Esophagus (tissue), 2 donors: ENCODE results near the gene AGR3. TPM values are rescaled to one million over a fixed set of nuclear protein-coding genes. Genes with fewer than 3 reads are reported as not detected.

Source experiments
- H3K27ac ChIP-seq, 2 donors: one replicate each; pipeline ENCODE4 v1.5.1; 2013; ENCODE audit warnings: low read depth in 2 of 2, mild to moderate bottlenecking in 2 of 2, inconsistent platforms in 1 of 2, low read length in 1 of 2, moderate library complexity in 1 of 2
- H3K27me3 ChIP-seq, 2 donors: one replicate each; pipeline ENCODE4 v1.6.1; 2013; ENCODE audit warnings: low read length in 2 of 2, control low read depth in 1 of 2, mild to moderate bottlenecking in 1 of 2; ENCODE audit not compliant: insufficient read depth in 2 of 2, control insufficient read depth in 1 of 2
- H3K36me3 ChIP-seq, 2 donors: one replicate each; pipeline ENCODE4 v1.6.1; 2013; ENCODE audit warnings: low read length in 1 of 2; ENCODE audit not compliant: control insufficient read depth in 2 of 2, insufficient read depth in 2 of 2
- H3K4me1 ChIP-seq, 2 donors: one replicate each; pipeline ENCODE4 v1.6.1; 2013; ENCODE audit warnings: low read length in 1 of 2; ENCODE audit not compliant: control insufficient read depth in 2 of 2, insufficient read depth in 2 of 2
- H3K4me3 ChIP-seq, 2 donors: one replicate each; pipeline ENCODE4 v1.5.1; 2013; ENCODE audit warnings: low read length in 2 of 2, mild to moderate bottlenecking in 2 of 2, low read depth in 1 of 2, moderate library complexity in 1 of 2
- H3K9me3 ChIP-seq, 2 donors: one replicate each; pipeline ENCODE4 v1.6.1; 2013; ENCODE audit warnings: mild to moderate bottlenecking in 2 of 2, low read depth in 1 of 2, low read length in 1 of 2, moderate library complexity in 1 of 2; ENCODE audit not compliant: control insufficient read depth in 2 of 2, insufficient read depth in 1 of 2
- WGBS, 2 donors: extraction: QIAGEN DNeasy Blood & Tissue Kit; methylation state at CpG; one replicate each; pipeline ENCODE4 v1.1.7; 2013; 5-methylcytosine and 5-hydroxymethylcytosine counted together
- polyA plus RNA-seq, 2 donors: library from polyadenylated mRNA; stranded (reverse); fragments of 200-250 nt; gene quantifications; one replicate each; pipeline ENCODE4 v1.2.3, GENCODE V29; 2013
- donor health status: healthy with polysubstance abuse.
- donor health status: Bipolar disorder and iron deficiency.

Gene AGR3
- polyA plus RNA-seq: under 1 TPM in 1 of 2 donors, not detected in 1; 0.07 TPM

DNA sequence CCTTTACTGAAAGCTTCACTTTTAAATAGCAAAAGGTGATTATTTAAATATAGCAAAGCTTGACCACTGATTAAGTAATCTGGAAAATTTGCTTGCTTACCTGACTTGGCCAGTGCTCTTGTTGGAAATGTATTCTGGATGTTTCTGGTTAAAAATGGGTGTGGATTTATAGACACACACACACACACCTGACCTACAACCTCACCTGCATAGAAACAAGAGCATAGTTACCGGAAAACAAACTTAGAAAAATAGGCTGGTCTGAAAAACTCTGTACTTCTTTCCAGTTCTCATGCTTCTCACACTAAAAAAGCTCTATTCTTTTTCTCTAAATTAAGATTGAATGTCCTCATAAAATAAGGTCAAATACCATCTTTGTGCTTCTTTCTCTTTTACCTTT, at the start of gene AGR3:
TSS of gene AGR3 (minus strand) at position 140 of the 400 bp plus-strand sequence. CDS start 3,365 bp downstream, outside the sequence.
- Histone ChIP-seq H3K9me3 (no peaks in the 10 kb centered on the region), H3K27ac (no peak within 1 kb of the TSS), H3K4me3 (no peak within 1 kb of the TSS), H3K4me1 (no peaks in the 10 kb centered on the region), H3K27me3 (no peaks in the 10 kb centered on the region), H3K36me3 (no peaks in the 10 kb centered on the region)
- WGBS, 2 donors: 52 to 71% methylated on average over 1 of the region's 1 CpG

DNA sequence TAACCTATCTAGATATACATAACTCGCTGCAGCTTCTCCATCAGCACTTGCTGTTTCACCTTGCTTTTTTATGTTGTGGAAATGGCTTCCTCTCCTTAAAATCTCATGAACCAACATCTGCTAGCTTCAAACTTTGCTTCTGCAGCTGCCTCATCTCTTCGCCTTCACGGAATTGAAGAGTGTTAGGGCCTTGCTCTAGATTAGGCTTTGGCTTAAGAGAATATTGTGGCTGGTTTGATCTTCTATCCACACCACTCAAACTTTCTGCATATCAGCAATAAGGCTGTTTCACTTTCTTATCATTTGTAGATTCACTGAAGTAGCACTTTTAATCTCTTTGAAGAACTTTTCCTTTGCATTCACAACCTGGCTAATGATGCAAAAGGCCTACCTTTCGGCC, 49.2 kb upstream of the AGR3 start:
- H3K27ac ChIP-seq: no peak overlapping the region
- no peaks in the 10 kb centered on the region for H3K9me3 ChIP-seq
- H3K36me3 ChIP-seq: no peaks in the 10 kb centered on the region
- peaks cover 0 to 3% of the 10 kb centered on the region in 2 donors for H3K4me1 ChIP-seq
- WGBS, 2 donors: 83 to 95% methylated on average over 4 of the region's 4 CpGs
- H3K27me3 ChIP-seq: no peaks in the 10 kb centered on the region
- no peak overlapping the region for H3K4me3 ChIP-seq

DNA sequence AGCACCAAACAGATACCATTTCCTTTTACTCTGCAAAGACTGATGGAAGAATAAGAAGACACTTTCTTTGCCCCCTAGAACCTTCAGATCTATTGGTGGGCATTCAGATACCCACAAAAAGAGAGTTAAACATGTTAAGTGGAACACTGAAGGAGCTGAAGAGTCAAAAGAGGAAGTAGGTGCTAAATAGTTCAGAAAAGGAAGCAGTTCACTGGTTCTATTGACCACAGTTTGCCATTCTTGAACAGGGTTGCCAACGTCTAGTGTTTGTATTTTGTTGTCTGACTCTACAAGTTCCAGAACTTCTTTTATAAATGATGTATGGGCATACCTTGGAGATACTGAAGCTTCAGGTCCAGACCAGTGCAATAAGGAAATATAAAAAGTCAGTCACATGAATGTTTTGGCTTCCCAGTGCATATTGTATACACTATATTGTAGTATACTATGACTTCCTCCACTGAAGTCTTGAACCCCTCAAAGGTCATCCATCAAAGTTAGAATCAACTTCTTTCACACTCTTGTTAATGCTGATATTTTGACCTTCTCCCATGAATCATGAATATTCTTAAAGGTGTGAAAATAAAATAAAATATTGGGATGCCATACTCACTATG, 47.5 kb upstream of the AGR3 start:
- H3K4me3 ChIP-seq: no peak overlapping the region
- H3K9me3 ChIP-seq: no peaks in the 10 kb centered on the region
- WGBS, 2 donors: 41 to 52% methylated on average over 1 of the region's 1 CpG
- H3K27ac ChIP-seq: no peak overlapping the region
- no peaks in the 10 kb centered on the region for H3K27me3 ChIP-seq
- H3K36me3 ChIP-seq: no peaks in the 10 kb centered on the region
- H3K4me1 ChIP-seq: no peaks in the 10 kb centered on the region

DNA sequence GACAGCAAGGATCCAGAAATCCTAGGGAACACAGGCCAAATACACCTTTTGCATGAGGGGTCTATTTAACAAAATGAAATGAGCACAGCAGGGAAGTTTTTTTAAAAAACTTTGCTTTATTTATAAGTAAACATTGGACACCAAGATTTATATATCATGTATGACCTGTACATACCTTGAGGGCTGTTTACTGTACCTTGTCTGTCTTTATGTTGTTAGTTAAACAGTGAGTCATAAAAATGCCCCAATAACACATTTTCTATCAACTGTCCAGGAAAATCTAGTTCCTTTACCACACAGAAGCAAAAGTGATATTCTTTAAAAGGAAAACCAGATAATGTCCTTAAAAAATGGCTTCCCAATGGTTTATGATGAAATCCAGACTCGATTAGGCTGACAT, 45.1 kb upstream of the AGR3 start:
- Histone ChIP-seq H3K9me3 (no peaks in the 10 kb centered on the region), H3K36me3 (no peaks in the 10 kb centered on the region), H3K27me3 (no peaks in the 10 kb centered on the region), H3K4me1 (peaks cover 0 to 5% of the 10 kb centered on the region in 2 donors), H3K4me3 (no peak overlapping the region), H3K27ac (no peak overlapping the region)
- 92 to 95% methylated on average over 1 of the region's 1 CpG for WGBS, 2 donors

DNA sequence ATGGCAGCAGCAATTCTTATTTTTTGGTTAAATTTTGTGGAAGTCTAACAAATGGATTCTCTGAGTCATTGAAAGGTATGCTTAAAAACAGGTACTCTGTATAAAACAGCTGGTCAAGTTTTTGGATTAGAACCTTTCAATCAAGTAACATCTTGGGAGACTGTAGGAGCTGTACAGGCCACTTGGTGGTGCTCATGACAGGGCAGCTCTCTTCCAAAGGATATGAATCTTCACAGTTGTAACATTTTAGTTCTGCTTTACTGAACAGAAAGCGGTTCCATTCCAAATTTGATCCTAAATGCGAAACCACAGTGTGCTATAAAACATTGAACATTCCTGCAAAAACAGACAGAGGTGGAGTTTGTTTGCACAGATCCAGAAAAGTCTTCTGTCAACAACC, 44.5 kb upstream of the AGR3 start:
- Histone ChIP-seq H3K9me3 (no peaks in the 10 kb centered on the region), H3K4me1 (peaks cover 0 to 5% of the 10 kb centered on the region in 2 donors), H3K4me3 (no peak overlapping the region), H3K36me3 (no peaks in the 10 kb centered on the region), H3K27me3 (no peaks in the 10 kb centered on the region), H3K27ac (no peak overlapping the region)
- WGBS, 2 donors: 43 to 48% methylated on average over 2 of the region's 2 CpGs

DNA sequence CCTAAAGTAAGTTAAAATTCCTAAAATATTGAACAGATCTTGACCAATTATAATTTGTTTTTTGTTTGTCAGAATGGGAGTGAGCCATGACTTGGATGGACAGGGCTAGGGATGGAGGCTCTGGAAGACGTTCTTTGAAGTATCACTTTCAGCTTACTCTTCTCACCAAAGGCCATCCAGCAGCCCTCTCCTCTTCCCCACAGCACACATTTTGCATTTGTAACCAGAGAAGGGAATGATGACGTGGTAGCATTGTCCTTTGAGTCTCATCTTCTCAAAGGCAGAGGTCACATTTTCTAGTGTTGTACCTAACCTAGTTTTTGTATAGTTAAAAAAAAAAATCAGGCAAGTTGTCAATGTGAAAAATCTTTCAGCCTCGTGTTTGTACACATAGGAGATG, 43.8 kb upstream of the AGR3 start:
- 59 to 72% methylated on average over 3 of the region's 3 CpGs for WGBS, 2 donors
- H3K4me1 ChIP-seq: peaks cover 0 to 5% of the 10 kb centered on the region in 2 donors
- no peaks in the 10 kb centered on the region for H3K9me3 ChIP-seq
- H3K27me3 ChIP-seq: no peaks in the 10 kb centered on the region
- no peaks in the 10 kb centered on the region for H3K36me3 ChIP-seq
- no peak overlapping the region for H3K4me3 ChIP-seq
- no peak overlapping the region for H3K27ac ChIP-seq

DNA sequence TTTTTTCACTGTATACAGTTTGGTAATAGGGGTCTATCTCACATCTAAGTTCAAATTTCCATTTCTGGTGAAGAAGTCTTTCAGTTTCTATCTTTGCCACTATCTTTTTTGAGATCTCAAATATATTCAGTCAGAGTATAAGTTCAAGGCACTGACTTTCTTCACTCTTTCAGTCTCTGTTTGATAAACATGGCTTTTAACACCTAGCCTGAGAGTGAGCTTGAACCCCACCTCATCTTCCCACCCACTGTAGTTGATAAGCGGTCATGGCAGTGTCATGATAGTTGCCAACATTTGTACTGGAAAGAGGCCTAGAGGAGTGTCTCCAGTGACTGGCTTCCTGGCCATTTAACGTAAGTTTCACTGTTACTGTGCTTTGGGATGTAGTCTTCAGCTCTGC, 41.2 kb upstream of the AGR3 start:
- Histone ChIP-seq H3K36me3 (no peaks in the 10 kb centered on the region), H3K27ac (no peak overlapping the region), H3K9me3 (no peaks in the 10 kb centered on the region), H3K4me1 (peaks cover 0 to 5% of the 10 kb centered on the region in 2 donors), H3K4me3 (no peak overlapping the region), H3K27me3 (no peaks in the 10 kb centered on the region)
- 61 to 71% methylated on average over 2 of the region's 2 CpGs for WGBS, 2 donors

DNA sequence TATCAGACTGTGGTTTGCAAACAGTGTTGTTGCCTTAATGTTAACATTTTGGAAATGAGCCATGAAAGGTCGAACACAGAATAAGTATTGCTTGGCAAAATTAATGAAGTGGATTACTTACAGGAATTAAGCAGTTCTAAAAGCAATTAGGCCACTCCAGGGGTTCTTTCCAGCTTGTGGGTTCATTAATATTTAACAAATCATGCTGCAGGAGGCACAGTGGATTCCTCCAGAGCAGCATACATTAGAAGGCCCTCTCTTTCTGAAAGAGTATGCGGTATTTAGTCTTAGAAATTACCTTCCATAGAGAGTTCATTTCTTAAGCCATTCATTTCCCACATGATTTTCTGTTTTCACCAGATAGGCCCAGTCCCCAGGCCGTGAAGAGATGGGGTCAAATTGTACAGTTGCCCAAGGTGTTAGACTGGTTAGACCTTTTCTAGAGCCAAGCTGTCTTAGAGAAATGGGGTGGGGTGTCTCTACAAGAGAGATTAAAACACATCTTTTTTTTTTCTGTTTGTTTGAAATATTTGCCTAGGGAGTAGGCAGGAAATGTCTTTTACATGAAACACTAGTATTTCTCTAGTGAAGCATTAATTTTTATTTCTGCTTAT, 40.0 kb upstream of the AGR3 start:
- Histone ChIP-seq H3K27ac (no peak overlapping the region), H3K4me1 (peaks cover 0 to 5% of the 10 kb centered on the region in 2 donors), H3K9me3 (no peaks in the 10 kb centered on the region), H3K27me3 (no peaks in the 10 kb centered on the region), H3K36me3 (no peaks in the 10 kb centered on the region), H3K4me3 (no peak overlapping the region)
- WGBS, 2 donors: 37 to 46% methylated on average over 3 of the region's 3 CpGs

DNA sequence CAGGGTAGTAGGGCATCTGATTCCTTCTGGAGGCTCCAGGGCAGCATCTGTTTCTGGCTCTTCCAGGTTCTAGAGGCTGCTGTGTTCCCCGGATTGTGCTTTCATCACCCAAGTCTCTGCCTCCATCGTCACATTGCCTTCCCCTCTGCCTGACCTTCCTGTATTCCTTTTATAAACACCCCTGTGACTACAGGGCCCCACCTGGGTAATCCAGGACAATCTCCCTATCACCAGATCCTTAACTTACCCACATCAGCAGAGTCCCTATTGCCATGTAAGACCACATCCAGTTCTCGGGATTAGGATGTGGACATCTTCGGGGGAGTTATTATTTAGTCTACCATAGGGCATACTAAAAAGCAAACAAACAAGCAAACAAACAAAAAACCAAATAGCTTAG, 39.4 kb upstream of the AGR3 start:
- H3K36me3 ChIP-seq: no peaks in the 10 kb centered on the region
- H3K27ac ChIP-seq: no peak overlapping the region
- 77 to 81% methylated on average over 4 of the region's 4 CpGs for WGBS, 2 donors
- H3K4me3 ChIP-seq: no peak overlapping the region
- H3K4me1 ChIP-seq: peaks cover 0 to 5% of the 10 kb centered on the region in 2 donors
- no peaks in the 10 kb centered on the region for H3K9me3 ChIP-seq
- no peaks in the 10 kb centered on the region for H3K27me3 ChIP-seq

DNA sequence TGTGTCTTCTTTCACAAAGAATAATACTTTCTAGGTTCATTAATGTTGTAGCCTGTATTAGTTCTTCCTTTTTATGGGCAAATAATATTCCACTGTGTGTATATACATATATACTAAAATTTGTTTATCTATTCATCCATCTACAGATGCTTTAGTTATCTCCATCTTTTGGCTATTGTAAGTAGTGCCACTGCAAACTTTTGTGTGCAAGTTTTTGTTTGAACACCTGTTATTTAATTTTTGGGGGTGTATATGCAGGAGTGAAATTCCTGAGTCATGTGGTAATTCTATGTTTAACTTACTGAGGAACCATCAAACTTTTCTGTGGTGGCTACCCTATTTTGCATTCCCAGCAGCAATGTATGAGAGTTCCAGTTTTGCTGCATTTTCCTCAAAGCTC, 37.7 kb upstream of the AGR3 start:
- H3K27me3 ChIP-seq: no peaks in the 10 kb centered on the region
- H3K4me1 ChIP-seq: peaks cover 0 to 5% of the 10 kb centered on the region in 2 donors
- no peaks in the 10 kb centered on the region for H3K36me3 ChIP-seq
- H3K27ac ChIP-seq: no peak overlapping the region
- H3K9me3 ChIP-seq: no peaks in the 10 kb centered on the region
- H3K4me3 ChIP-seq: no peak overlapping the region
